Ammon's horn (tissue), 1 donor: ENCODE data around the gene CD6.
A peak's percentile ranks its signal among the peaks of the same experiment; 100 is the strongest.

Source experiments
- DNase-seq: peaks from one replicate; pipeline ENCODE4 v3.0.0-alpha.2; 2016; ENCODE audit warnings: low spot score

The CD6 gene

DNA sequence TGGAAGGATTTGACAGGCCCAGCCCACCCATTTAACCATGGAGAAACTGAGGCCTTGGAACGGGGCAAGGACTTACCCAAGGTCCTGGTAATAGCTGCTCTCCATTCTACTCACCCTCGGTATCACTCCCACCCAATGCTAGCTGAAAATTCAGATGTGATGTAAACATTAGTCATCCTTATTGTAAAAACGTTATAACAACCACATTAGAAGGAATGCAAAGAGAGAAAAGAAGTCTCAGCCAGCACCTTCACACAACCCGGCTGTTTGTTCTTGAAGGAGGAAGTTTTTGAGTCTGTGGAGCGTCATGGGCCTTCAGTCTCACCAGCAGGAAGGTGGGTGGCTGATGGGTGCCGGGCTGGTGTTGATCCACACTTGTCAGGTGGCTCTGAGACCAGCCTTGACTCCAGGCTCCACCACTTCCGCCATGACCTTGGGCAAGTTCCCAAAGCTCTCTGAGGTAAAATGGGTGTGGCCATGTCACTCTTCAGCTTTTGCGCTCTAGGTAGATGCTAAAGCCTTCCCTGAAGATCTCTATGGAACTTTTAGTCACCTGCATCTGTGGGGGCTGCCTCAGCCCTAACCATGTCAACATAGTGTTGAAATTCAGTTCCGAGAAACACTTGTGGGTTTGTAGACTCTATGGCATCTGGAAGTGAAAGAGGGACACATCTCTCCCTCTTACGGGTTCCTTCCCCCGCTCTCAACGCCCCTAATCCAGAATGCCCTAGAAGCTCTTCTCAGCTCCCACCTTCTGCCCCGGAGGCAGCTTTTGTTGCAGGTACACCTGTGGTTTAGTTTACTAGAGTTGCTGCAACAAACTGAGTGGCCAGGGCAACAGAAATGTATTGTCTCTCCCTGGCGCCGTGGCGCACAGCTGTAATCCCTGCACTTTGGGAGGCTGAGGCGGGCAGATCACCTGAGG is 14.8 kb downstream of the CD6 start:
- no peak for DNase-seq

DNA sequence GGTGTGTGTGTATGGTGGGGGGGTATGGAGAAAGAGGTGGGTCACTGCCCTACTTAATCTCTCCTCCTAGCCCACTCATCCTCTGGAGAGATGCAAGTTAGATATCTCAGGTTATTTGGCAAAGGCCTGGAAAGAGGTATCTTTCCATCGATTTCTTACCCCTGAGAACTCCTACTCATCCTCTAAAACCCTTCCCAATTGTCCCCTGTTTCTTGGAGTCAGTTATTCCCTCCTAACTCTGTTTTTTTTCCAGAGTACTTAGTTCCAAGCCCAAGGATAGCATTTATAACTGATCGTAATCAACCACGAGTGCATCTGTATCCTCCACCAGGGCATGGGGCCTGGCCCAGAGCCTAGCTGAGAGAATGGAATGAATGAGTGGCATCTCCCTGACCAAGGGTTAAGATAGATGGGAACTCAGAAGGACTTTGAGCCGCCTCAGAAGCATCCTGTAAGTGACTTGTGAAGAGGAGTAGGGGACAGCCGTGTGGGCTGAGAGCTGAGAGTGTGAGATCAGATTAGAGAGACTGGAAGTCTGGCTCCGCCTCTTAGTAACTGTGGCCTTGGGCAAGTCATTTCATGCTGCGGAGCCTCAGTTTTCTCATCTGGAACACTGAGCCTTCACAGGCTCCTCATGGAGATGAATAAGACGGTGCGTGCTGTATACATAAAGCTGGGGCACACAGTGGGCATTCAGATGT is 16.2 kb downstream of the CD6 start:
- no peak for DNase-seq

GRCh38 chr11:60988658-60989057 is 17.2 kb downstream of the CD6 start:
- no peak for DNase-seq

DNA sequence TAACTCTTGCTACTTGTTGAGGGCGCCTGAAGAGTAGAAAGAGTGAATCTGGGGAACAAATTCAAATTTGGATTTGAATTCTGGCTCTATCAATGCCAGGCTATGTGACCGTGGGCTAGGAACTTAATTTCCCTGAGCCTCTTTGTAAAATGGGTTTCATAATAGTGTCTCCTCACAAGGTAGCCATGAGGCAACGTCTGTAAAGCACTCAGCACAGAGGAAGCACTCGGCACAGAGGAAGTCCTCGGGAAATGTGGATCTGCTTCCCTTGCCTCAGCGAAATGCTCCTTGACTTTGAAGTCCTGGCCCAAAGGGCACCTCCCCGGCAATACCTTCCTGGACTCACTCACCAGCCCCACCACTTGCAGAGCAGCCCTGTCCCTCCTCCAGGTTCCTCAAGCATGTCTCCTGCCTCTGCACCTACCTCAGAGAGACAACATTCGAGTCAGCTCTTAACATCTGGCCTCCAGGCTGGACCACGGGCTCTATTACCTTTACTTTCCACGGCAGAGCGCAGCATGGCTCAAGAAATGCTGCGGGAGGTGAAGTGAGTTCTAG is 17.7 kb downstream of the CD6 start:
- DNase-seq: no peak

GRCh38 chr11:60991457-60991856 is 20.0 kb downstream of the CD6 start:
- DNase-seq: no peak

DNA sequence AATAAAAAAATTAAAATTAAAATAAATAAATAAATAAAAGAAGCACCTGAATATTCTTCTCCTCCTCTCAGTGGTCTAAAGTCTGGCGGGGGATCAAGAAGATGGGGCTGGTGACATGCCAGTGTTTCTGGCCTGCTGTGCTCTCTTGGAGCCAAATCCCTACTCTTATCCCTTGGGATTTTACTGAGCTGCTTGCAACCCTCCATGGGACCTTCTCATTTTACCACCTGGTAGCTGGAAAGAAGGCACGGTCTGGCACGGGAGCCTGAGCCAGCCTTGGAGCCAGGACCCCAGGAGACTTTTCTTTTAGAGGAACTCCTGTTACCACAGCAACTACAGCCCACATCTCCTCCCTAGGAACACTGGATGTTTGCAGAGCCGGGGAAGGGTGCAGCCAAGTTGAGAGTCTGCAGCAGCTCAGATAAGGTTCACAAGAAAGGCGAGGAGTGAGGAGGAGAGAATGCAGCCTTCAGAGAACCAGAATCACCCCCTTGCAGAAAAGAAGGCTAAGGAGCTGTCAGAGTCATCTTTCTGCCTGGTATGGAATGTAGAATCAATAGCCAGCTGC is 21.4 kb downstream of the CD6 start:
- DNase-seq: no peak

GRCh38 chr11:60993615-60994014 is 22.1 kb downstream of the CD6 start:
- no peak for DNase-seq

DNA sequence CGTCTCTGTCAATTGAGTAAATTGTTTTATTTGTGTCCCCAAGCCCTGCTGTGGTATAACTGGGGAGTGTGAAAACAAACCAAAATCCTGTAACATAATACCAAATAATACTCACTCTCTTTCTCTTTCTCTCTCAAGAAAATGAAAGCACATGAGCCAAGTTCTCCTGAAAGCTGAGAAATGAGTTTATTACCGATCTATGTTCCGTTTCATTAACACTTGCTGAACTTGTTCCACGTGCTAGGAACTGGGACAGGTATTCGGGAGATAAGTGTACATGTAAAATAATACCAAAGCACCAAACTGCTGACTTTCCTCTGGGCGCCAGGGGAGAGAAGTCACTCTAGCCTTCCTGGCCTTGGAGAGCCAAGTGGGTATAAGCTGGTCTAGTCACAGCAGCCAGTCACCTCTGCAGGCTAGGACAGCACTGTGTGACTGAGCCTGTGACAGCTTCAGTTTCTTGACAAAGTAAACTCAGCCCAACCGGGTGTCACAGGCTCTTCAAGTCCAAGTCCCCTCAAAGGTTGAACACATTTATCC is 23.1 kb downstream of the CD6 start:
- no peak for DNase-seq

DNA sequence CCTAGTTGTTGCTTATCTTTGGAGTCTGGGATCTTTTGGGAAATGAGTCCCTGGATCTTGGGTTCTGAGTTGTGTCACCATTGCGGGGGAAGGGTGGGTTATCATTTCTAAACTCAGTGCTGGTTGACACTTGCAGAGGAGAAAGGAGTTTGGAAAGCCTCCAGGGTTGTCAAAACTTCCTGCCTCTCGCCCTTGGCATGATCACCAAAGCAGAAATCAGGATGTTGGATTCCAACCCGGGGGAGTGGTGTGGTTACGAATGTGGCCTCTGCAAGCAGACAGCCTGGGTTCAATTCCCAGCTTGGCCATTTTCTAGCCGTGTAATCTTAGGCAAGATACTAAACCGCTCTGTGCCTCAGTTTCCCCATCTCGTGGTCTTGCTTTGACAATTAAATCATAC is 24.3 kb downstream of the CD6 start:
- DNase-seq: no peak

DNA sequence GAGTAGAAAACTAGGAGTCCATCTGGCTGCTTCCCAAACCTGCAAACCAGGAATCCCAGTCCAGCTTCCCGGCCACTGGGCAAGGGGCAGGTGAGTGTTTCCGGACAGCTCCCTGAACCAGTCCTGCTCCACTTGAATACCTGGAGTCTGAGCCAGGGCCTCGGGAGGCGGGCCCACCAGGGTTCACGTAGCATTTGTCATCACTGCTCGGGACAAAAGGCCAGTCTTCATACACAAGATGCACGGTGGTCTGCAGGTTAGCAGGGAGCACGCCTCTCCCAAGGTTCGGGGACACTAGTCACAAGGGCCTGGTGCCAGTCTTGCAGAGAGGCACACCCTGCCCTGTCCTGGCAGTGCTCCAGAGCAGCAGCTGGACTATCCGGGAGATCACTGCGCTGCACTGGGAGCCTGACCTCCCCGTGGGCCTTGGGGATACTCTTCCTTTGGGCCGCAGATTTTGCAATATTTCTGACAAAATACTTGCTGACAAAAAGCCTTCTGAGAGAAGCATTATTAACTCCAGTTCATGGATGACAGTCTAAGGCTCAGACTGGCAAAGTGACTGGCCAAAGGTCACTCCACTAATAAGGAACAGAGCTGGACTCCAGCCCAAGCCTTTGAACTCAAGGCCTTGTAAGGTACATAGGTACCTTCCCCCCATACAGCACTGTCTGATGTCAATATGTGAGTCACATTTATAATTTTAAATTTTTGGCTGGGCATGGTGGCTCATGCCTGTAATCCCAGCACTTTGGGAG is 25.1 kb downstream of the CD6 start:
- DNase-seq: no peak

DNA sequence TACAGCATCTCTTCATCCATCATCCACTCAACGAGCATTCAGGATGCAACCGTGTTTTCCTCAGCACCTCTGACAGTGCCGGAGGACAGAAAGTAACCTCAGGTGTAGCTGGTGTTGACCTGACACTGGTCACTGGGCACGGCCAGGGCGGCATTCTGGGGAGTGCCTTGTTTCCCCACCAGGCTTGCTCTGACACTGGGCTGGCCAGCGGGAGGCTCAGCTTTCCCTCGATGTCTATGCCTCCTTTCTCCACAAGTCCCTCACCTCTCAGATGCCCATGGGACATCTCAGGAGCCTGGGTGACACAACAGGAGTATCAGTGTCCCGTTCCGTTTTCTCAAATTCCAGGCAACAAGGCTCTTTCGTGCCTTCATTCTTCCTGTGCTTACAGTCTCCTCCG is 28.9 kb downstream of the CD6 start:
- no peak for DNase-seq

- no peak for DNase-seq
Measured at GRCh38 chr11:61001931-61002330, 30.5 kb downstream of the CD6 start.

GRCh38 chr11:61002598-61002997 is 31.1 kb downstream of the CD6 start:
- DNase-seq: no peak

GRCh38 chr11:61004180-61004611 is 32.7 kb downstream of the CD6 start:
- peak; percentile 48 for DNase-seq

DNA sequence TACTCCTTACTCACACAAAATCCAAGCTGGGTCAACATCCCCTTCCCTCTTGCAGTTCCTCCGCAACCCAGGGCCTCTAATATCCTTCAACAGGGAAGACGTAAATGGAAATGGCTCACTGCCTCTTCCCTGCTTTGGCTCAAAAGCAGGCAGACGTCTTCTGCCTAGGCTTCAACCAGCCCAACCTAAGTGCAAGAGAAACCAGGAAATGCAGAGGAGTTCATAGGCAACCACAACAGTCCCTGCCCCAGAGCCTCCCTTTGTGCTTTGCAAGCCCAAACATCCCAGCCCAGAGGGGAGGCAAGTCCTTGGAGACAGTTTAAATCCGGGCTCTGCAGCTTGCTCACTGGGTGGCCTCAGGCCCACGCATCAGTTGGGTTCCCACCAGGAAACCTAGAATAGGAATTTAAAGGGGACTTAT is 33.3 kb downstream of the CD6 start:
- no peak for DNase-seq

- DNase-seq: no peak
Measured at GRCh38 chr11:61007383-61007955, 36.0 kb downstream of the CD6 start.

DNA sequence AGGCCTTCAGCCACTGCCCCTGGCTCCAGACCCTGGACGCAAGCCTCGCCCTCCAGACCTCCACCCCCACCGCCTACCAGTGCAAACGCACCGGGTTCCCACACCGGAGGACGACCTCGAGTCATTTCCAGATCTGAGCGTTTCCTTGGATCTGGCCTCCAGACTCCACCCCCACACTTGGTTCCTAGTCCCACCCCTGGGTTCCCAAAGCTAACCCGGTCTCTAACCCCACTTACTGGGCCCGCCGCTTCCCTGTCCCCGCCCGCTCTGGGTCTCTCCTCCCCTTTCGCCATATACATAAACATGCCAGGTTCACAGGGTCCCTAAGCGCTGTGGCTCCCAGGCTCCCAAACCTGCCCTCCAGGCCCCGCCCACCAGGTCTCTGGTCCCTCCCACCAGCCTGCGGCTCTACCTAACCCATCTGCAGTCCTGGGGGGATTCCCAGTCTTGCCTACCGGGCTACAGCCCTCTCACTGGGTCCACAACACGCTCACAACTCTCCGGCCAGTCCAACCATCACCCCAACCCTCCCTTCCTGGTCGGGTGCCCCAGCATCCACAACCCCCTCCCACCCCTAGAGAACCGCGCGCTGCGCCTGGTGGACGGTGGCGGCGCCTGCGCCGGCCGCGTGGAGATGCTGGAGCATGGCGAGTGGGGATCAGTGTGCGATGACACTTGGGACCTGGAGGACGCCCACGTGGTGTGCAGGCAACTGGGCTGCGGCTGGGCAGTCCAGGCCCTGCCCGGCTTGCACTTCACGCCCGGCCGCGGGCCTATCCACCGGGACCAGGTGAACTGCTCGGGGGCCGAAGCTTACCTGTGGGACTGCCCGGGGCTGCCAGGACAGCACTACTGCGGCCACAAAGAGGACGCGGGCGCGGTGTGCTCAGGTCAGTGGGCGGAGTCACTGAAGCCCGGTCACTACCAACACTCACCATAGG is 36.7 kb downstream of the CD6 start:
- DNase-seq: no peak

DNA sequence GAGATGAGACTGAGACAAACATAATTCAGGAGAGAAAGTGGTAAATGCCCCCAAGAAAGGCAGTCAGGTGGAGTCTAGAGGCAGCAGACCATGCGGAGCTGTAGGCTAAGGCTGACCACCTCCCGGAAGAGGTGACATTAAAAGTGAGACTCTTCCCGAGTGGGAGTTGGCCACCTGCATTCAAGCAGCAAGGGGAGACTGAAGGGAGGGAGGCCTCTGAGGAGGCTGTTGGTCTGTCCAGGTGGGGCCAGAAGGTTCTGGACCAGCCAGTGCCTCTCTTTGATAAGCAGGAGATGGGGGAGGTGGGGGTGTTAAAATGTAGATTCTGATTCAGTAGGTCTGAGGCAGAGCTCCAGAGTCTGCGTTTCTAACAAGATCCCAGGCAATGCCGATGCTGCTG is 37.5 kb downstream of the CD6 start:
- no peak for DNase-seq

DNA sequence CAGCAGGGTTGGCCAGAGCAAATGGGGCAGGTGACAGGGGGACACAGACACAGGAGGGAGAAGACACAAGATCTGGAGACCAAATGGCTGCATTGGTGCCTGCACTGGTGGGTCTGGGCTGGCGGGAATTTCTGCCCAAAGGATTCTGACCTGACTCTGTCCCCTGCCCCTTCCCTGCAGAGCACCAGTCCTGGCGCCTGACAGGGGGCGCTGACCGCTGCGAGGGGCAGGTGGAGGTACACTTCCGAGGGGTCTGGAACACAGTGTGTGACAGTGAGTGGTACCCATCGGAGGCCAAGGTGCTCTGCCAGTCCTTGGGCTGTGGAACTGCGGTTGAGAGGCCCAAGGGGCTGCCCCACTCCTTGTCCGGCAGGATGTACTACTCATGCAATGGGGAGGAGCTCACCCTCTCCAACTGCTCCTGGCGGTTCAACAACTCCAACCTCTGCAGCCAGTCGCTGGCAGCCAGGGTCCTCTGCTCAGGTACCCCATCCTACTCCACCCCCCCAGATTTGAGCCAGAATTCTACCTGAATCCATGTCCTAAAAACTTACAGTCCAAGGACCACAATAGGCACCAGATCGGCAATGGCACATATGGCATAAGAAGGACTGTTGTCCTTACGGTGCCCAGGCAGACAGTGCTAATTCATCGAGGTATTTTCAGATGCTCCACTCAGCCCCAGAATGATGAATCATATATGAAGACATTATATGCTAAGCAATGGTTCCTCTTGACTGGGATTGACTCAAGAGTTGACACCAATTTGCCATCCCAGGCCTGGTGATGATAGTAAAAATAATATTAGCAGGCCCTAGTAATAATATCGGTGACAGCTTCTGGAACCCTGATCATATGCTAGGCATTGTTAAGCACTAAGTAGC is 38.2 kb downstream of the CD6 start:
- DNase-seq: no peak
